Heart left ventricle (tissue), 16 donors: Measurements from ENCODE around the gene GALK2. TPM values are rescaled to one million over a fixed set of nuclear protein-coding genes. Genes with fewer than 3 reads are reported as not detected.

Source experiments
- ATAC-seq, 4 donors: fragments of 200-7000 bp; cut with Tn5 transposase; one replicate each; pipeline ENCODE4 v1.9.1; 2020 to 2022; ENCODE audit warnings: moderate library complexity in 4 of 4, mild to moderate bottlenecking in 3 of 4, moderate number of reproducible peaks in 1 of 4
- DNase-seq, 5 donors: peaks; one replicate each; pipeline ENCODE4 v3.0.0-alpha.2; 2020
- H3K27ac ChIP-seq, 12 donors: fragments of 200-600 bp; sonication (generic) in 4 of 12; one replicate each; pipeline versions ENCODE4 v1.5.0 to v1.8.0; 2016 to 2022; ENCODE audit warnings: mild to moderate bottlenecking in 2 of 12
- H3K27me3 ChIP-seq, 9 donors: fragments of 200-600 bp; sonication (generic) in 2 of 9; one replicate each; pipeline versions ENCODE4 v1.5.1 to v1.8.0; 2016 to 2022; ENCODE audit warnings: mild to moderate bottlenecking in 3 of 9
- H3K36me3 ChIP-seq, 9 donors: fragments of 200-600 bp; sonication (generic) in 2 of 9; one replicate each; pipeline versions ENCODE4 v1.5.0 to v1.8.0; 2018 to 2022; ENCODE audit warnings: mild to moderate bottlenecking in 2 of 9
- H3K4me1 ChIP-seq, 12 donors: fragments of 200-600 bp; sonication (generic) in 4 of 12; one replicate each; pipeline versions ENCODE4 v1.5.0 to v1.8.0; 2016 to 2022; ENCODE audit warnings: mild to moderate bottlenecking in 3 of 12
- H3K4me3 ChIP-seq, 12 donors: fragments of 200-600 bp; sonication (generic) in 4 of 12; one replicate each; pipeline versions ENCODE4 v1.5.0 to v1.8.0; 2017 to 2022; ENCODE audit warnings: mild to moderate bottlenecking in 9 of 12, moderate library complexity in 4 of 12
- H3K9me3 ChIP-seq, 12 donors: fragments of 200-600 bp; sonication (generic) in 4 of 12; one replicate each; pipeline versions ENCODE4 v1.5.0 to v1.8.0; 2016 to 2022; ENCODE audit warnings: mild to moderate bottlenecking in 1 of 12
- POLR2A ChIP-seq, 2 donors: fragments of 450-650 bp; IDR thresholded peaks; one replicate each; pipeline ENCODE4 v1.6.1; 2017; ENCODE audit warnings: antibody characterized with exemption in 2 of 2, mild to moderate bottlenecking in 2 of 2, moderate library complexity in 2 of 2
- WGBS, 4 donors: extraction: QIAGEN DNeasy Blood & Tissue Kit in 2 of 4; methylation state at CpG; one replicate each; pipeline versions ENCODE4 v1.1.5 to v1.1.7; 2013 to 2018; 5-methylcytosine and 5-hydroxymethylcytosine counted together
- intact Hi-C, 10 donors: fragments of 100-400 bp; cut with DNase I; formaldehyde crosslinking; loops; one replicate each; pipeline versions ENCODE4 v1.11.1 to v1.14.2; 2022
- polyA plus RNA-seq, 2 donors: library from polyadenylated mRNA; stranded (reverse); fragments of 200-250 nt; gene quantifications; one replicate each; pipeline ENCODE4 v1.2.3, GENCODE V29; 2013
- total RNA-seq, 9 donors: library from RNA; depleted of rRNA in 2 of 9; stranded (reverse); fragments of >200 nt in 2 of 9; fragmentation: NEBNext Ultra II Directional in 3 of 9; extraction: Animal tissue kit (Norgen Biotek cat#: 25700) in 3 of 9; gene quantifications; one replicate each; pipeline versions ENCODE4 v1.1.0 to v1.2.4, GENCODE V29; 2016 to 2023
- TF ChIP-seq, protein P1 (sequence below), 12 donors: fragments of 200-600 bp; sonication (generic) in 4 of 12; IDR thresholded peaks; one replicate each; pipeline versions ENCODE4 v1.5.0 to v1.8.0; 2018 to 2022; ENCODE audit warnings: antibody characterized with exemption in 12 of 12, mild to moderate bottlenecking in 5 of 12
- donor health status: ischemic (EF 13 %, LVEDD 7.1; RV severe dilation, severe dysfunction).
- donor health status: healthy with polysubstance abuse.
- donor health status: DM: no; HTN: yes; CAD: no.
- donor health status: DM: no; HTN: no; CAD: no.
- donor health status: ischemic (EF 25% LVEDD 6.9; RV normal size, moderate dysfunction).
- donor health status: ischemic (EF 25% LVEDD 5.7; RV mildly dilated, moderate dysfunction).
- donor health status: healthy.
- donor health status: DM: yes; HTN: yes; CAD: no.
- donor health status: ischemic (EF 35%, LVEDD 5.7; RV mildly dilated, moderate dysfunction).
- donor health status: nonischemic (EF 11% LVEDD 7.7; RV severe dilation, severe dysfunction).
- donor health status: DM: yes; HTN: yes; CAD: no.
- donor health status: PGD.
- donor health status: ischemic (EF 29% LVEDD 5.4; RV normal size, mild dysfunction).
- donor health status: nonischemic (EF 23%, LVEDD 6.1; RV moderate dilation, normal function).

GALK2 gene
- total and polyA plus RNA-seq, 11 donors = 8.3 to 55.3 (median 35.2) TPM

DNA sequence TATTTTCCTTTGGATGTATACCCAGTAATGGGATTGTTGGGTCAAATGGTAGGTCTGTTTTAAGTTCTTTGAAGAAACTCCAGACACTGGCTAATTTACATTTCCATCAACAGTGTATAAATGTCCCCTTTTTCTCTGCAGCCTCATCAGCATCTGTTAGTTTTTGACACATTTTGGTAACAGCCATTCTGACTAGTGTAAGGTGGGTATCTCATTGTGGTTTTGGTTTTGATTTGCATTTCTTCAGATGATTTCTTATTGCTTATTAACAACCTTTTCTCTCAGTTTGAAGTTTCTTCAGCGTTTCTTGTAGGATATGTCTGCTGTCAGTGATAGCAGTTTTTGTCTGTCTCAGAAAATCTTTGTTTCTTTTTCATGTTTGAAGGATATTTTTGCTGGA, 15.4 kb downstream of the GALK2 start:
- WGBS, 4 donors = 91 to 99% (median 94%) methylated on average over 1 of the region's 1 CpG
- Histone ChIP-seq H3K4me1 (peaks cover 0 to 9% (median 0%) of the 10 kb centered on the region in 12 donors), H3K27ac (no peak overlapping the region), H3K27me3 (no peaks in the 10 kb centered on the region), H3K36me3 (no peaks in the 10 kb centered on the region), H3K9me3 (peaks cover 0 to 11% (median 0%) of the 10 kb centered on the region in 12 donors), H3K4me3 (no peak overlapping the region)
- intact Hi-C loops = no loop called here
- ATAC-seq = no peak
- TF ChIP-seq, protein P1, sequence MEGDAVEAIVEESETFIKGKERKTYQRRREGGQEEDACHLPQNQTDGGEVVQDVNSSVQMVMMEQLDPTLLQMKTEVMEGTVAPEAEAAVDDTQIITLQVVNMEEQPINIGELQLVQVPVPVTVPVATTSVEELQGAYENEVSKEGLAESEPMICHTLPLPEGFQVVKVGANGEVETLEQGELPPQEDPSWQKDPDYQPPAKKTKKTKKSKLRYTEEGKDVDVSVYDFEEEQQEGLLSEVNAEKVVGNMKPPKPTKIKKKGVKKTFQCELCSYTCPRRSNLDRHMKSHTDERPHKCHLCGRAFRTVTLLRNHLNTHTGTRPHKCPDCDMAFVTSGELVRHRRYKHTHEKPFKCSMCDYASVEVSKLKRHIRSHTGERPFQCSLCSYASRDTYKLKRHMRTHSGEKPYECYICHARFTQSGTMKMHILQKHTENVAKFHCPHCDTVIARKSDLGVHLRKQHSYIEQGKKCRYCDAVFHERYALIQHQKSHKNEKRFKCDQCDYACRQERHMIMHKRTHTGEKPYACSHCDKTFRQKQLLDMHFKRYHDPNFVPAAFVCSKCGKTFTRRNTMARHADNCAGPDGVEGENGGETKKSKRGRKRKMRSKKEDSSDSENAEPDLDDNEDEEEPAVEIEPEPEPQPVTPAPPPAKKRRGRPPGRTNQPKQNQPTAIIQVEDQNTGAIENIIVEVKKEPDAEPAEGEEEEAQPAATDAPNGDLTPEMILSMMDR (IDR thresholded peaks at IDR 0.05) = no peak
- no peak for TF ChIP-seq POLR2A (IDR thresholded peaks at IDR 0.05)
- DNase-seq = no peak

- intact Hi-C loops = no loop called here
- no peaks in the 10 kb centered on the region for H3K27me3 ChIP-seq
- H3K4me3 ChIP-seq = no peak overlapping the region
- peaks cover 0 to 9% (median 0%) of the 10 kb centered on the region in 12 donors for H3K4me1 ChIP-seq
- no peaks in the 10 kb centered on the region for H3K36me3 ChIP-seq
- no peak for DNase-seq
- ATAC-seq = peak in 1 of 4 donors; percentile 56
- TF ChIP-seq, protein P1 (IDR thresholded peaks at IDR 0.05) = no peak
- no peak for TF ChIP-seq POLR2A (IDR thresholded peaks at IDR 0.05)
- H3K9me3 ChIP-seq = peaks cover 0 to 11% (median 0%) of the 10 kb centered on the region in 12 donors
- WGBS, 4 donors = 73 to 93% (median 85%) methylated on average over 2 of the region's 2 CpGs
- no peak overlapping the region for H3K27ac ChIP-seq
Measured at GRCh38 chr15:49187549-49188245, 17.6 kb downstream of the GALK2 start.

GRCh38 chr15:49188933-49189332, 18.9 kb downstream of the GALK2 start:
- Histone ChIP-seq H3K27ac (no peak overlapping the region), H3K27me3 (no peaks in the 10 kb centered on the region), H3K4me1 (peaks cover 0 to 9% (median 0%) of the 10 kb centered on the region in 12 donors), H3K4me3 (no peak overlapping the region), H3K9me3 (peaks cover 0 to 11% (median 0%) of the 10 kb centered on the region in 12 donors), H3K36me3 (no peaks in the 10 kb centered on the region)
- ATAC-seq (no peak), DNase-seq (no peak)
- TF ChIP-seq POLR2A (IDR thresholded peaks at IDR 0.05) = no peak
- TF ChIP-seq, protein P1 (IDR thresholded peaks at IDR 0.05) = no peak
- intact Hi-C loops = no loop called here
- 96 to 98% (median 97%) methylated on average over 2 of the region's 2 CpGs for WGBS, 4 donors

GRCh38 chr15:49189631-49190030, 19.6 kb downstream of the GALK2 start:
- no peaks in the 10 kb centered on the region for H3K36me3 ChIP-seq
- TF ChIP-seq POLR2A (IDR thresholded peaks at IDR 0.05) = no peak
- TF ChIP-seq, protein P1 (IDR thresholded peaks at IDR 0.05) = no peak
- peaks cover 0 to 9% (median 0%) of the 10 kb centered on the region in 12 donors for H3K4me1 ChIP-seq
- 94 to 97% (median 96%) methylated on average over 2 of the region's 2 CpGs for WGBS, 4 donors
- H3K27ac ChIP-seq = no peak overlapping the region
- ATAC-seq (no peak), DNase-seq (no peak)
- H3K27me3 ChIP-seq = no peaks in the 10 kb centered on the region
- intact Hi-C loops = no loop called here
- H3K4me3 ChIP-seq = no peak overlapping the region
- peaks cover 0 to 11% (median 0%) of the 10 kb centered on the region in 12 donors for H3K9me3 ChIP-seq
